GM13977 (cell line): ENCODE measurements around the gene ARMH4.

Experiments
- DNase-seq: peaks from one replicate; pipeline ENCODE4 v3.0.0; 2012; ENCODE audit warnings: low spot score
- CTCF ChIP-seq: IDR thresholded peaks from 2 replicates; pipeline ENCODE4 v1.5.1; 2012; ENCODE audit warnings: mild to moderate bottlenecking, control low read depth; ENCODE audit not compliant: insufficient read depth; ENCODE audit errors: extremely low read depth, missing control alignments
- in situ Hi-C: fragments of 300-500 bp; cut with MboI; formaldehyde crosslinking; loops from one replicate; pipeline ENCODE4 v1.12.0; 2022; ENCODE audit warnings: low sequenced_read_pairs, low pct_unique_long_range_greater_than_20kb, mixed read lengths, inconsistent platforms; ENCODE audit not compliant: unreplicated experiment

Gene ARMH4

DNA sequence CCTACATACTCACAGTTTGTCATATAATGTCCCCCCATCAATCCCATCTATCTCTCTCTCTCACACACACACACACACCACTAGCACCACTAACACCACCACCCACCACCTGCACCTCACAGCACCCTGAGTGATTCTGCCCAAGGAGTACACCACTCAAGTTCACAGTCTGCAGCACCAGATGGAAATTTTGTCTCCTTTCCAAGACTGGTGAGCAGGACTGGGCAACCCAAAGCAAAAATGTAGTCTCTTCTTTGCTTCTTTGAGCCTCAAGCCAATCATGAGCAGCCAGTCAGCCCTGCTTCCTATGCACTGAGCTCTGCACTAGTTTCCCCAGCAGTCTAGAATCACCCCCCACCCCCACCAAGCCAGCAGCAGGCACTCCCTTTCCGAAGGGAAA is 15.0 kb upstream of the ARMH4 start:
- no peak for DNase-seq
- in situ Hi-C loops, result no loop called here
- TF ChIP-seq CTCF, result no peak

DNA sequence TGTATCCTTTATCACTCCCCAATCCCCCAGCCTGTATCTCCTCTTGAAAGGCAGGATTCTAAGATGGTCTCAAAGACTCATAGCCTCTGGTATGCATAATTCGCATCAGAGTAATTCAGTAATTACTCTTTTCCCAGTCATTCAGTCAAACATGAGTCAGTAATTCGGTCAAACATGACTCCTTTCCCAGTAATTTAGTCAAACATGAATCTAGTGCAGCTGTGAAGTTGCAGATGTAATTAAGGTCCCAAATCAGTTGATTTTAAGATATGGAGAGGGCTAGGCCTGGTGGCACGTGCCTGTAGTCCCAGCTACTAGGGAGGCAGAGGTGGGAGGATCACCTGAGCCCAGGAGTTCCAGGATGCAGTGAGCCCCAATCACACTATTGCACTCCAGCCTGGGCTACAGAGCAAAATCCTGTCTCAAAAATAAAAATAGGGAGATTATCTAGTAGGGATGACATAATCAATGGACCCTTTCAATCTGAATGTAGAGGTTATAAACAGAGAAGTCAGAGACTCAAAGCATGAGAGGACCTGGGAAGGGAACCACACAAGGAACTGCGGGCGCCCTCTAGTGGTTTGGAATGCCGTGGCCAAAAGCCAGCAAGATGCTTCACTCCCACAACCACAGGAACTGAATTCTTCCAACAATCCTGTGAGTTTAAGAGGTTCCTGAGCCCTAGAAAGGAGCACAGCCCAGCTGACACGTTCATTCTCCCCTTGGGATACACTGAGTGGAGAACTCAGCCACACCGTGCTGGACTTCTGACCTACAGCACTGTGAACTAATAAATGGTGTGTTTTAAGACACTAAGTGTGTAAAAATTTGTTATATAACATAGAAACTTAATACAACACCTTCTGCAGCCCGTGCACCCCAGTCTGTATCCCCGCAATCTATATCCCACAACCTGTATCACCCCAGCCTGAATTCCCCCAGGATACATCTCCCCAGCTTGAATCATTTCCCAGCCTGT is 14.3 kb upstream of the ARMH4 start:
- in situ Hi-C loops, result no loop called here
- DNase-seq, result peak; percentile 49
- peak; percentile 89 for TF ChIP-seq CTCF

- TF ChIP-seq CTCF, result no peak
- in situ Hi-C loops, result no loop called here
- DNase-seq, result no peak
These were observed 8.5 kb upstream of the ARMH4 start for GRCh38 chr14:58160561-58160960.

DNA sequence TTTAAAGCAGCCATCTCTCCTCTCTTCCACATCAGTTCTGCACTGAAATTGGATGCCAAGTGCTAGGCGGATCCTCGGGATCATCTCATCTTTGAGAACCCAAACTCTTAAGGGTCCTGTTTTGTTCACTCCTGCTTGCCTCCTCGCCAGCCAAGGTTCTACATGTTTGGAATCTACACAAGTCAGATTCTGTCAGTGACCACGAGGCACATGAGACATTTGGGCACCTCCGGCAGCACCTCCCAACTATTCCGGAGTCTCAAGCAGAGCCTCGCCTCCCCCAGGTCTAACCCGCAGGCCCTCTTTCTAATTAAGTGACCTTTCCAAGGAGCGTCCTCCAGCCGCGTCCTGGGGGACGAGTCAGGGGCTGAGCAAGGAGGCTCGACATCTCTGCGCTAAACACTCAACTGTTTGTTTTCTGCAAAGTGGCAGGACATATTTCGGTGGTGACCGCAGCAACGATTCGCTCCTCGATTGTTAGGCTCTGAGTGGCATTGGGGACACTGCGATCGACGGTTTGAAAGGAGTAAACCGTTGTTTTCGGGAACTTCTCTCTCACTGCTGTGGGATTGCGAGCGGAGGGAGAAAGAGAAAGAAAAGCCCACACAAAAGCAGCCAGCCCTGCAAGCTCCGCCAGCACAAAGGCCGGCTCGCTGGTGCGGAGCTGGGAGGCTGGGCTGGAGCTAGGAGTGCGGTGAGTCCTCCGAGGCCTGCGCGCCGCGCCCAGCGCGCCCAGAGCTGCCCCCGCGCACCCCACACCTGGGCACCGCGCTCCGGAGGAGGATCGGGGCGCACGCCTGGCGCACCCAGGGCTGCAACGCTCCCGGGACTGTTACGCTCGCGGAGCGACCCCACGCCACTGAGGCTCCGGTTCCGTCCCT is 640 bp downstream of the ARMH4 start:
- in situ Hi-C loops, result no loop called here
- peak; percentile 17 for DNase-seq
- TF ChIP-seq CTCF, result no peak

DNA sequence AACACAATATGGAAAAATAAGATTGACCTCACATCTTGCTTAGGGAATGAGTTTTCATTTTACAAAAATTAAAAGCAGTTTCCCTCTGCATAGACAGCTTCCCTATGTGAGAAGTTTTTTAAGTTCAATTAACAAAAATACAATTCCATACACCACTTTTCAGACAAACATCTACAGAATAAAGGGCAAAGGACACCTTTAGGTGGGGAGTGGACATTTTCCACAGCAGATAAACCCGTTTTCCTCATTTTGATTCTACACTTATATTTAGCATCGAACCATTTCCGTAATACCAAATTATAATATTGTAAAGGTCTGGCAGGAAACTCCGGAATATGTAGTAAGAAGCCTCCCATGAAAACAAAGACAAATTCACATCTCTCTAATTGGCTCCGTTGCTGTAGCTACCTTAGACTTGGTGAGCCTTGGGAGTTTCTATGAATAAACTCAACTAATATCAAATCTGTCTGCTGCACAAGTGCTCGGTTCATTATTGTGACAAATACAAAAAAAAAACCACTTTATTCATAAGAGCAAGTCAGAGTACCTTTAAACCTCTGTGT is 1.7 kb downstream of the ARMH4 start:
- in situ Hi-C loops, result no loop called here
- DNase-seq, result no peak
- no peak for TF ChIP-seq CTCF

GRCh38 chr14:58149196-58149595 is 2.8 kb downstream of the ARMH4 start:
- no peak for DNase-seq
- in situ Hi-C loops, result no loop called here
- no peak for TF ChIP-seq CTCF
